Keratinocyte (primary cell): ENCODE results near the gene TBX20. TPM values are rescaled to one million over a fixed set of nuclear protein-coding genes. Genes with fewer than 3 reads are reported as not detected.
"Not testable (repeated sequence)": the region's sequence is repeated elsewhere in the genome, so short reads cannot be mapped to it uniquely, and the experiment has no call there.

Experiments
- DNase-seq: peaks from one replicate; pipeline ENCODE4 v3.0.0-alpha.2; 2011; ENCODE audit warnings: low read depth, missing footprints, low spot score
- FAIRE-seq: peaks from 2 replicates; lab custom pipeline; 2011; peaks lifted over from hg19 to GRCh38; lab: Jason Lieb, UNC
- H2AFZ ChIP-seq: 2 replicates; pipeline ENCODE4 v1.6.0; 2012; ENCODE audit warnings: low read length, control low read depth, inconsistent platforms; ENCODE audit not compliant: control insufficient read depth
- H3K27ac ChIP-seq: 2 replicates; pipeline ENCODE4 v1.5.1; 2011; ENCODE audit warnings: low read length; ENCODE audit not compliant: control insufficient read depth, insufficient read depth
- H3K27me3 ChIP-seq: 3 replicates; pipeline ENCODE4 v1.6.0; 2011; ENCODE audit warnings: low read length; ENCODE audit not compliant: control insufficient read depth, insufficient read depth; ENCODE audit errors: extremely low read depth
- H3K36me3 ChIP-seq, 2 experiments: 2 replicates in 1 of 2; 3 replicates in 1 of 2; pipeline ENCODE4 v1.5.1; 2011; ENCODE audit warnings: low read length in 2 of 2, mild to moderate bottlenecking in 1 of 2; ENCODE audit not compliant: control insufficient read depth in 2 of 2, insufficient read depth in 2 of 2; ENCODE audit errors: extremely low read depth in 1 of 2
- H3K4me1 ChIP-seq: 3 replicates; pipeline ENCODE4 v1.5.1; 2011; ENCODE audit warnings: low read length; ENCODE audit not compliant: control insufficient read depth, insufficient read depth; ENCODE audit errors: extremely low read depth
- H3K4me2 ChIP-seq: 3 replicates; pipeline ENCODE4 v1.6.0; 2011; ENCODE audit warnings: low read depth, low read length; ENCODE audit not compliant: control insufficient read depth, insufficient read depth; ENCODE audit errors: extremely low read depth
- H3K4me3 ChIP-seq, 3 experiments: fragments of 200-600 bp in 1 of 3; sonication (generic) in 1 of 3; 2 replicates in 2 of 3; 3 replicates in 1 of 3; pipeline ENCODE4 v1.5.1; 2011 to 2016; ENCODE audit warnings: low read length in 3 of 3, mild to moderate bottlenecking in 3 of 3, control low read depth in 2 of 3, inconsistent platforms in 1 of 3, low read depth in 1 of 3, mixed read lengths in 1 of 3, mixed run types in 1 of 3, moderate library complexity in 1 of 3; ENCODE audit not compliant: control insufficient read depth in 2 of 3, insufficient read depth in 2 of 3; ENCODE audit errors: extremely low read depth in 1 of 3
- H3K79me2 ChIP-seq: 2 replicates; pipeline ENCODE4 v1.6.0; 2012; ENCODE audit warnings: low read length; ENCODE audit not compliant: control insufficient read depth, insufficient read depth
- H3K9ac ChIP-seq: 3 replicates; pipeline ENCODE4 v1.6.0; 2011; ENCODE audit warnings: low read length; ENCODE audit not compliant: control insufficient read depth, insufficient read depth; ENCODE audit errors: extremely low read depth
- H3K9me1 ChIP-seq: 3 replicates; pipeline ENCODE4 v1.6.0; 2011; ENCODE audit warnings: low read length; ENCODE audit not compliant: control insufficient read depth, insufficient read depth; ENCODE audit errors: extremely low read depth
- H3K9me3 ChIP-seq: 2 replicates; pipeline ENCODE4 v1.5.1; 2012; ENCODE audit warnings: low read depth, low read length; ENCODE audit not compliant: control insufficient read depth
- H4K20me1 ChIP-seq: 3 replicates; pipeline ENCODE4 v1.6.0; 2011; ENCODE audit warnings: low read length; ENCODE audit not compliant: control insufficient read depth, insufficient read depth; ENCODE audit errors: extremely low read depth
- CTCF ChIP-seq, 3 experiments: IDR thresholded peaks in 1 of 3; conservative IDR thresholded peaks in 1 of 3; optimal IDR thresholded peaks in 1 of 3; 2 replicates in 2 of 3; 3 replicates in 1 of 3; pipeline versions ENCODE3 to v1.5.1; 2011; ENCODE audit warnings: low read length in 3 of 3, mild to moderate bottlenecking in 3 of 3, moderate library complexity in 2 of 3, control low read depth in 1 of 3, inconsistent platforms in 1 of 3; ENCODE audit not compliant: insufficient read depth in 2 of 3; ENCODE audit errors: extremely low read depth in 1 of 3
- EZH2 ChIP-seq: IDR thresholded peaks from one replicate; pipeline ENCODE4 v1.6.1; 2012; ENCODE audit warnings: inconsistent platforms, mild to moderate bottlenecking, low read length, moderate library complexity
- dilution Hi-C: fragments of 300-500 bp; cut with MboI; formaldehyde crosslinking; loops from one replicate; pipeline ENCODE4 v1.7.0; 2020; ENCODE audit warnings: low sequenced_read_pairs; ENCODE audit not compliant: extremely low pct_ligation_motif_present
- polyA plus RNA-seq, 5 experiments: library from polyadenylated mRNA; depleted of rRNA in 3 of 5; stranded (reverse) in 3 of 5; stranded (forward) in 1 of 5; unstranded in 1 of 5; fragments of >200 nt; gene quantifications; 1 replicate in 1 of 5; 2 replicates in 3 of 5; 3 replicates in 1 of 5; pipeline versions ENCODE4 v1.2.1 to v1.2.3, GENCODE V29; 2011 to 2012; ENCODE audit warnings: missing spikeins in 2 of 5, low read depth in 1 of 5, low replicate concordance in 1 of 5

TBX20 gene
- polyA plus RNA-seq, 1 donor (not counting 4 experiments of a cell fraction or from before 2014, with no cell fraction given): not detected

GRCh38 chr7:35185908-35186731, 67.8 kb downstream of the TBX20 start:
- dilution Hi-C loops: no loop called here
- Histone ChIP-seq H3K4me1 (peaks cover 4% of the 10 kb centered on the region), H3K79me2 (no peaks in the 10 kb centered on the region), H3K36me3 (no peaks in the 10 kb centered on the region), H3K27ac (no peak overlapping the region), H4K20me1 (no peaks in the 10 kb centered on the region), H3K9ac (no peak overlapping the region), H3K9me3 (no peaks in the 10 kb centered on the region), H2AFZ (peak overlapping the region; percentile 49), H3K4me3 (peak overlapping the region; percentile 22 to 49 (median 48)), H3K4me2 (peak overlapping the region; percentile 76), H3K9me1 (no peaks in the 10 kb centered on the region), H3K27me3 (peaks cover 25% of the 10 kb centered on the region)
- no peak for FAIRE-seq
- TF ChIP-seq CTCF (optimal IDR thresholded peaks at IDR 0.05 in 1 of 3, IDR thresholded peaks at IDR 0.05 in 1 of 3, conservative IDR thresholded peaks at IDR 0.05 in 1 of 3; ENCODE audit: extremely low read depth in 1 of 3, insufficient read depth in 2 of 3, low read length in 3 of 3): no peak
- no peak for TF ChIP-seq EZH2
- DNase-seq: no peak

- H3K9me3 ChIP-seq, H2AFZ ChIP-seq, DNase-seq, H3K36me3 ChIP-seq, dilution Hi-C loops, H3K4me3 ChIP-seq, H3K27ac ChIP-seq, H3K9ac ChIP-seq, H4K20me1 ChIP-seq, H3K9me1 ChIP-seq, H3K79me2 ChIP-seq, FAIRE-seq, H3K4me2 ChIP-seq, H3K4me1 ChIP-seq: not testable (repeated sequence)
- peaks cover 25% of the 10 kb centered on the region for H3K27me3 ChIP-seq
Measured at GRCh38 chr7:35185578-35185907, 68.4 kb downstream of the TBX20 start.

DNA sequence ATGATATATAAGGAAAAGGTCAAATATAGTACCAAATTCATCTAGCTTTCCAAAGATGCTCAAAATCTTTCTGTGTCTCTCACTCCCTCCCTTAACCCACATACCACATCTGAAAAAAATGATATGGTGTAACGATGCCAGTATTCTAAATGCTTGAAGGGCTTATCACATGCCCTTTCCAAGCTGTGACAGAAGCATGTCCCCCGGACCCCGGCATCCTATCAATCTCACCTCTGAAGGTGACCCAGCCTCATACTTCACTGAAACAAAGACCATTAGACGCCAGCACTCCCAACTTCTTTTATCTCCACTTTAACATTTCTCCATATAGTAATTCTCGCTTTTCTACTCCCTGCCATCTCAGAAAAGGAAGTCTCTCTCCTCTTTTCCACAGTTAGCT, 68.9 kb downstream of the TBX20 start:
- H3K79me2 ChIP-seq, H3K36me3 ChIP-seq, H3K4me3 ChIP-seq, H4K20me1 ChIP-seq, H3K4me1 ChIP-seq, DNase-seq, H3K4me2 ChIP-seq, dilution Hi-C loops, H3K9me3 ChIP-seq, H3K9me1 ChIP-seq, H3K9ac ChIP-seq, FAIRE-seq, H2AFZ ChIP-seq, H3K27ac ChIP-seq: not testable (repeated sequence)
- peaks cover 25% of the 10 kb centered on the region for H3K27me3 ChIP-seq

- H3K9me1 ChIP-seq, H3K4me1 ChIP-seq, H3K4me3 ChIP-seq, H2AFZ ChIP-seq, H3K4me2 ChIP-seq, H4K20me1 ChIP-seq, H3K79me2 ChIP-seq, H3K36me3 ChIP-seq, H3K27ac ChIP-seq, H3K9ac ChIP-seq, dilution Hi-C loops, DNase-seq, FAIRE-seq, H3K9me3 ChIP-seq: not testable (repeated sequence)
- H3K27me3 ChIP-seq: peaks cover 25% of the 10 kb centered on the region
Measured at GRCh38 chr7:35183873-35184503, 69.9 kb downstream of the TBX20 start.
